ENCODE data around the gene CACNA1C.
"Not testable (repeated sequence)": the region's sequence is repeated elsewhere in the genome, so short reads cannot be mapped to it uniquely, and the experiment has no call there.

DNA sequence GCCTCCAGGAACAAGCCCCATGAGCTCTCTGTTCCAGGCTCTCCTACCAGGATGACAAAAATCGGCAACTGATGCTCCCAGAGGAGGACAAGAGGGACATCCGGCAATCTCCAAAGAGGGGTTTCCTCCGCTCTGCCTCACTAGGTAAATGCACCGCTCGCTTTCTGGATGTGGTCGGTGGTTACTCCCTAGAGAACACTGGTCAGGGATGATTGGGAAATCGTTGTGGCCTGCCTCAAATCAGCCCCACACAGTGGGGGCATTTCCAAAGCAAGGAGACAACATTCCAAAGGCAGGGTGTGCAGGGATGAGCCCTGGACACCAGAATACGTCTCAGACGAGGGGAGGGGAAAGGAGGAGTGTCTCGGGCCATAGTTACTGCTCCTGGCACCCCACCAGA, 689.2 kb downstream of the CACNA1C start:
- TF ChIP-seq, protein P1, sequence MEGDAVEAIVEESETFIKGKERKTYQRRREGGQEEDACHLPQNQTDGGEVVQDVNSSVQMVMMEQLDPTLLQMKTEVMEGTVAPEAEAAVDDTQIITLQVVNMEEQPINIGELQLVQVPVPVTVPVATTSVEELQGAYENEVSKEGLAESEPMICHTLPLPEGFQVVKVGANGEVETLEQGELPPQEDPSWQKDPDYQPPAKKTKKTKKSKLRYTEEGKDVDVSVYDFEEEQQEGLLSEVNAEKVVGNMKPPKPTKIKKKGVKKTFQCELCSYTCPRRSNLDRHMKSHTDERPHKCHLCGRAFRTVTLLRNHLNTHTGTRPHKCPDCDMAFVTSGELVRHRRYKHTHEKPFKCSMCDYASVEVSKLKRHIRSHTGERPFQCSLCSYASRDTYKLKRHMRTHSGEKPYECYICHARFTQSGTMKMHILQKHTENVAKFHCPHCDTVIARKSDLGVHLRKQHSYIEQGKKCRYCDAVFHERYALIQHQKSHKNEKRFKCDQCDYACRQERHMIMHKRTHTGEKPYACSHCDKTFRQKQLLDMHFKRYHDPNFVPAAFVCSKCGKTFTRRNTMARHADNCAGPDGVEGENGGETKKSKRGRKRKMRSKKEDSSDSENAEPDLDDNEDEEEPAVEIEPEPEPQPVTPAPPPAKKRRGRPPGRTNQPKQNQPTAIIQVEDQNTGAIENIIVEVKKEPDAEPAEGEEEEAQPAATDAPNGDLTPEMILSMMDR (IDR thresholded peaks at IDR 0.05): not testable (repeated sequence)
- not testable (repeated sequence) for TF ChIP-seq POLR2A, POLR2AphosphoS5 (IDR thresholded peaks at IDR 0.05)
